ENCODE results near the gene MUC5AC. TPM values are rescaled to one million over a fixed set of nuclear protein-coding genes. Genes with fewer than 3 reads are reported as not detected.

The MUC5AC gene
- total RNA-seq, 1 donor from 2014 or later: not detected

- no peak for TF ChIP-seq CTCF (conservative IDR thresholded peaks at IDR 0.05; ENCODE audit: low read depth, low read length)
- DNase-seq (ENCODE audit: low read depth): no peak
- no peak overlapping the region for H3K4me3 ChIP-seq (ENCODE audit: low read depth, low read length)
These were observed 47.6 kb downstream of the MUC5AC start for GRCh38 chr11:1205121-1205986.

GRCh38 chr11:1205987-1206331 is 48.2 kb downstream of the MUC5AC start:
- no peak overlapping the region for H3K4me3 ChIP-seq (ENCODE audit: low read depth, low read length)
- TF ChIP-seq CTCF (conservative IDR thresholded peaks at IDR 0.05; ENCODE audit: low read depth, low read length): no peak
- no peak for DNase-seq (ENCODE audit: low read depth)

GRCh38 chr11:1206391-1207271 is 48.9 kb downstream of the MUC5AC start:
- no peak for DNase-seq (ENCODE audit: low read depth)
- TF ChIP-seq CTCF (conservative IDR thresholded peaks at IDR 0.05; ENCODE audit: low read depth, low read length): no peak
- no peak overlapping the region for H3K4me3 ChIP-seq (ENCODE audit: low read depth, low read length)

- TF ChIP-seq CTCF (conservative IDR thresholded peaks at IDR 0.05; ENCODE audit: low read depth, low read length): no peak
- no peak overlapping the region for H3K4me3 ChIP-seq (ENCODE audit: low read depth, low read length)
These were observed 49.8 kb downstream of the MUC5AC start for GRCh38 chr11:1207401-1208143.

GRCh38 chr11:1208144-1208393 is 50.3 kb downstream of the MUC5AC start:
- no peak for TF ChIP-seq CTCF (conservative IDR thresholded peaks at IDR 0.05; ENCODE audit: low read depth, low read length)
- DNase-seq (ENCODE audit: low read depth): no peak
- H3K4me3 ChIP-seq (ENCODE audit: low read depth, low read length): no peak overlapping the region

More at GRCh38 chr11:1207401-1208143, 49.8 kb downstream of the MUC5AC start:
- DNase-seq (ENCODE audit: low read depth): no peak

- TF ChIP-seq CTCF (conservative IDR thresholded peaks at IDR 0.05; ENCODE audit: low read depth, low read length): no peak
- H3K4me3 ChIP-seq (ENCODE audit: low read depth, low read length): no peak overlapping the region
- no peak for DNase-seq (ENCODE audit: low read depth)
These were observed 50.9 kb downstream of the MUC5AC start for GRCh38 chr11:1208394-1209261.
